Ascending aorta (tissue), 2 donors: ENCODE results near the gene PTPRN2. TPM values are rescaled to one million over a fixed set of nuclear protein-coding genes. Genes with fewer than 3 reads are reported as not detected.

ENCODE experiments used
- DNase-seq, 2 donors: peaks; one replicate each; pipeline ENCODE4 v3.0.0-alpha.2; 2019; ENCODE audit warnings: low spot score in 2 of 2
- H3K27ac ChIP-seq, 2 donors: fragments of 200-600 bp; sonication (generic); one replicate each; pipeline ENCODE4 v1.5.1; 2016 to 2017; ENCODE audit warnings: mild to moderate bottlenecking in 1 of 2
- H3K27me3 ChIP-seq: fragments of 200-600 bp; sonication (generic); one replicate; pipeline ENCODE4 v1.5.1; 2017
- H3K36me3 ChIP-seq, 2 donors: fragments of 200-600 bp; sonication (generic); one replicate each; pipeline ENCODE4 v1.5.1; 2016
- H3K4me1 ChIP-seq, 2 donors: fragments of 200-600 bp; sonication (generic); one replicate each; pipeline ENCODE4 v1.5.1; 2016 to 2017; ENCODE audit warnings: mild to moderate bottlenecking in 1 of 2
- H3K4me3 ChIP-seq, 2 donors: fragments of 200-600 bp; sonication (generic); one replicate each; pipeline ENCODE4 v1.5.1; 2016 to 2017; ENCODE audit warnings: mild to moderate bottlenecking in 1 of 2
- H3K9me3 ChIP-seq, 2 donors: fragments of 200-600 bp; sonication (generic); one replicate each; pipeline ENCODE4 v1.5.1; 2016
- CTCF ChIP-seq, 3 experiments: fragments of 200-600 bp in 2 of 3; fragments of 450-650 bp in 1 of 3; sonication (generic) in 2 of 3; IDR thresholded peaks; one replicate each; pipeline ENCODE4 v1.5.1; 2016 to 2019; ENCODE audit warnings: antibody characterized with exemption in 3 of 3, mild to moderate bottlenecking in 1 of 3, moderate library complexity in 1 of 3
- intact Hi-C: fragments of 100-400 bp; cut with DNase I; formaldehyde crosslinking; loops from one replicate; pipeline ENCODE4 v1.15.1; 2023
- total RNA-seq: library from RNA; depleted of rRNA; stranded (reverse); fragments of >200 nt; gene quantifications from one replicate; pipeline ENCODE4 v1.1.0, GENCODE V29; 2016

Gene PTPRN2
- total RNA-seq, 1 donor from 2014 or later, result 7.3 TPM

- Histone ChIP-seq H3K4me1 (no peaks in the 10 kb centered on the region), H3K27me3 (no peaks in the 10 kb centered on the region), H3K36me3 (no peaks in the 10 kb centered on the region), H3K27ac (no peak overlapping the region), H3K9me3 (no peaks in the 10 kb centered on the region), H3K4me3 (no peak overlapping the region)
- intact Hi-C loops, result no loop called here
- DNase-seq, result no peak
- no peak for TF ChIP-seq CTCF (IDR thresholded peaks at IDR 0.05)
Measured at GRCh38 chr7:157751951-157752673, 835.5 kb downstream of the PTPRN2 start.

GRCh38 chr7:157751406-157751805 is 836.2 kb downstream of the PTPRN2 start:
- no peaks in the 10 kb centered on the region for H3K27me3 ChIP-seq
- H3K27ac ChIP-seq, result no peak overlapping the region
- no peaks in the 10 kb centered on the region for H3K4me1 ChIP-seq
- H3K4me3 ChIP-seq, result no peak overlapping the region
- intact Hi-C loops, result no loop called here
- no peaks in the 10 kb centered on the region for H3K9me3 ChIP-seq
- no peak for TF ChIP-seq CTCF (IDR thresholded peaks at IDR 0.05)
- no peaks in the 10 kb centered on the region for H3K36me3 ChIP-seq
- no peak for DNase-seq

DNA sequence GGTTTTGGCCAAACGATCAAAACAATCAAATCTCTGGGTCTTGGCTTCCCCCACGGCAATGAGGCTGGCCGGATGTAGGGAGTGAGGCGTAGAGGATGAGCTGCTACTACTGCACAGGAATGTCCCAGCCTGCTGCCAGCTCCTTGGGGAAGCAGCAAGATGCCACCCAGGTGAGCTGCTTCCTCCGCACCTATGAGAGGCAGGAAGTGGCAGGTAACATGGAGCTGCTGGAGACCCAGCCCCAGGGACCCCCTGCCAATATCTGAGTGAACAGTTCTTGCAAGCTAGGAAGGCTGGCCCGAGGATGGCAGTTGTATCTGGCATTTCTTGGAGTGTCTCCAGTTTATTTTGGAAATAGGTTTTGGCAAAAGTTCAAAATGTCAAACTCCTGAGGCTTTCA is 837.3 kb downstream of the PTPRN2 start:
- intact Hi-C loops, result no loop called here
- Histone ChIP-seq H3K27me3 (no peaks in the 10 kb centered on the region), H3K4me1 (no peaks in the 10 kb centered on the region), H3K9me3 (no peaks in the 10 kb centered on the region), H3K4me3 (no peak overlapping the region), H3K36me3 (no peaks in the 10 kb centered on the region), H3K27ac (no peak overlapping the region)
- TF ChIP-seq CTCF (IDR thresholded peaks at IDR 0.05), result no peak
- DNase-seq, result no peak

DNA sequence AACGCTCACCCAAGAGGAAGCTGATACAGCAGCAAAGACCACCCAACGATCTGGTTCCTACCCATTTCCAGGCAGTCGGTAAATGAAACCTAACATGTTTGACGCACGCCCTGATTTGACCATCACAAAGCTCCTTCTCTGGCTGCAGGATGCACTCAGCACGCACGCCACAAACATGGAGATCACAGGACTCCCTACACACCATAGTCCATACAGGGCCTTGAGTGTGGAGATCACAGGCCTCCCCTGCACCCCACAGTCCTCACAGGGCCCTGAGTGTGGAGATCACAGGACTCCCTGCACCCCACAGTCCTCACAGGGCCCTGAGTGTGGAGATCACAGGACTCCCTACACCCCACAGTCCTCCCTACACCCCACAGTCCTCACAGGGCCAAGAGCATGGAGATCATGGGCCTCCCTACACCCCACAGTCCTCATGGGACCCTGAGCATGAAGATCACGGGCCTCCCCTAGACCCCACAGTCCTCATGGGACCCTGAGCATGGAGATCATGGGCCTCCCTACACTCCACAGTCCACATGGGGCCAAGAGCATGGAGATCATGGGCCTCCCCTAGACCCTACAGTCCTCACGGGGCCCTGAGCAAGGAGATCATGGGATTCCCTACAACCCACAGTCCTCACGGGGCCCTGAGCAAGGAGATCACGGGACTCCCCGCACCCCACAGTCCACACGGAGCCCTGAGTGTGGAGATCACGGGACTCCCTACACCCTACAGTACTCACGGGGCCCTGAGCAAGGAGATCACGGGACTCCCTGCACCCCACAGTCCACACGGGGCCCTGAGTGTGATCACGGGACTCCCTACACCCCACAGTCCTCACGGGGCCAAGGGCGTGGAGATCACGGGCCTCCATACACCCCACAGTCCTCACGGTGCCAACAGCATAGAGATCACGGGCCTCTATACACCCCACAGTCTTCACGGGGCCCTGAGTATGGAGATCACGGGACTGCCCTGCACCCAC is 841.6 kb downstream of the PTPRN2 start:
- DNase-seq, result no peak
- Histone ChIP-seq H3K4me1 (no peaks in the 10 kb centered on the region), H3K27ac (no peak overlapping the region), H3K4me3 (no peak overlapping the region), H3K9me3 (no peaks in the 10 kb centered on the region), H3K36me3 (no peaks in the 10 kb centered on the region), H3K27me3 (no peaks in the 10 kb centered on the region)
- intact Hi-C loops, result no loop called here
- TF ChIP-seq CTCF (IDR thresholded peaks at IDR 0.05), result no peak

DNA sequence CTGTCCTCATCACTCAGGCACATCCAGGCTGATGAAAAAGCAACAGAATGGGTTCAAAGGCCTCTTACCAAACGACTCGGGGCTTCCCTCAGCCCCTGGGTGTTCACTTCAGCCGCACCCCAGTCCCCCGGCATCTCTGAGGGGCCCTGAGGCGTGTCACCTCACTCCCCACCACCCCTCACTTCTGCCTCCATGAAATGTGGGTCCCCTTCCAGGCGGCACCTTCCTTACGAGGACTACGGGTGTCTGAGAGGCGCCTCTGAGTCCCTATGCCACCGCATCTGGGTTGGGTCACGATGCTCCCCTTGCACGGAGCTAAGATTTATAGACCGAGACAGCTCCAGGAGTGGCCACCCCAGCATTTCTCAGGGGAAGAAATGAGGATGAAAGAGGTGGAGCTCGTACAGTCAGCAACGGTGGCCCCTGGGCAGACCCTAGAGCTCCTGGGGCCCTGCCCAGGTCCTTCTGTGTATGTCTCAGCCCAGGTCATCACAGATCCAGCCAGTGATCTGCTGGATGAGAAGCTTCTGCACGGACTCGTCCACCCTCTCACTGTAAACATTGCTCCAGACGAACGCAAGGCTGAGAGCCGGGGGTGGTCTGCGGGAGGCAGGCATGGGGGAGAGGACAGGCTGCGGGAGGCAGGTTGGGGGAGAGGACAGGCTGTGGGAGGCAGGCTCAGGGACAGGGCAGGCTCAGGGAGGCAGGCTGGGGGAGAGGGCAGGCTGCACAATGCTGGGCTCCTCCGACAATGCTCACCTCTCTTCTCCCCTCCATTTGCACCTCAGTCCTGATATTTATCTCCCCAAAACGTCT is 842.6 kb downstream of the PTPRN2 start:
- Histone ChIP-seq H3K36me3 (no peaks in the 10 kb centered on the region), H3K27ac (no peak overlapping the region), H3K4me3 (no peak overlapping the region), H3K9me3 (no peaks in the 10 kb centered on the region), H3K4me1 (no peaks in the 10 kb centered on the region), H3K27me3 (no peaks in the 10 kb centered on the region)
- intact Hi-C loops, result no loop called here
- no peak for DNase-seq
- TF ChIP-seq CTCF (IDR thresholded peaks at IDR 0.05), result no peak
